Measurements from ENCODE around the gene CYP11A1.

CYP11A1 gene

DNA sequence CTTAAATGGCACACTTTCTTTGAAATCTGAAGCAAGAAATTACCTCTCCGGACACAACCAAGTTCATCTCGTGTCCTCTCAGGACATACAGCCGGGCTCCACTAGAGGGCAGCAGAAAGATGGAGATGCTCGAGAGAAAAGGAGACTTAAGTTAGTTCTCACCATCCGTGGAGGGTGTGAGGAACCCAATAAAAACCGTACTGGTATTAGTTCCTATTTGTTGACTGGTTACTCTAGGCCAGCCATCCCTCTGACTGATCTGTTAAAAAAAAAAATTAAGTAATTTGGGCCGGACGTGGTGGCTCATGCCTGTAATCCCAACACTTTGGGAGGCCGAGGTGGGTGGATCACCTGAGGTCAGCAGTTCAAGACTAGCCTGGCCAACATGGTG, 7.9 kb upstream of the CYP11A1 start:
- DNase-seq: peak; percentile 84
- Histone ChIP-seq H3K4me1 (peaks cover 3% of the 10 kb centered on the region; the same call in 1 of the 2 replicates), H3K9me3 (no peaks in the 10 kb centered on the region), H3K4me3 (ENCODE audit: low read depth, low read length) (peak overlapping the region; percentile 74; the same call in 1 of the 2 replicates), H3K36me3 (no peaks in the 10 kb centered on the region), H3K27me3 (no peaks in the 10 kb centered on the region; the same call in 1 of the 2 replicates)
- TF ChIP-seq, protein P1, sequence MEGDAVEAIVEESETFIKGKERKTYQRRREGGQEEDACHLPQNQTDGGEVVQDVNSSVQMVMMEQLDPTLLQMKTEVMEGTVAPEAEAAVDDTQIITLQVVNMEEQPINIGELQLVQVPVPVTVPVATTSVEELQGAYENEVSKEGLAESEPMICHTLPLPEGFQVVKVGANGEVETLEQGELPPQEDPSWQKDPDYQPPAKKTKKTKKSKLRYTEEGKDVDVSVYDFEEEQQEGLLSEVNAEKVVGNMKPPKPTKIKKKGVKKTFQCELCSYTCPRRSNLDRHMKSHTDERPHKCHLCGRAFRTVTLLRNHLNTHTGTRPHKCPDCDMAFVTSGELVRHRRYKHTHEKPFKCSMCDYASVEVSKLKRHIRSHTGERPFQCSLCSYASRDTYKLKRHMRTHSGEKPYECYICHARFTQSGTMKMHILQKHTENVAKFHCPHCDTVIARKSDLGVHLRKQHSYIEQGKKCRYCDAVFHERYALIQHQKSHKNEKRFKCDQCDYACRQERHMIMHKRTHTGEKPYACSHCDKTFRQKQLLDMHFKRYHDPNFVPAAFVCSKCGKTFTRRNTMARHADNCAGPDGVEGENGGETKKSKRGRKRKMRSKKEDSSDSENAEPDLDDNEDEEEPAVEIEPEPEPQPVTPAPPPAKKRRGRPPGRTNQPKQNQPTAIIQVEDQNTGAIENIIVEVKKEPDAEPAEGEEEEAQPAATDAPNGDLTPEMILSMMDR (IDR thresholded peaks at IDR 0.05; ENCODE audit: low read depth, low read length): peak; percentile 98

DNA sequence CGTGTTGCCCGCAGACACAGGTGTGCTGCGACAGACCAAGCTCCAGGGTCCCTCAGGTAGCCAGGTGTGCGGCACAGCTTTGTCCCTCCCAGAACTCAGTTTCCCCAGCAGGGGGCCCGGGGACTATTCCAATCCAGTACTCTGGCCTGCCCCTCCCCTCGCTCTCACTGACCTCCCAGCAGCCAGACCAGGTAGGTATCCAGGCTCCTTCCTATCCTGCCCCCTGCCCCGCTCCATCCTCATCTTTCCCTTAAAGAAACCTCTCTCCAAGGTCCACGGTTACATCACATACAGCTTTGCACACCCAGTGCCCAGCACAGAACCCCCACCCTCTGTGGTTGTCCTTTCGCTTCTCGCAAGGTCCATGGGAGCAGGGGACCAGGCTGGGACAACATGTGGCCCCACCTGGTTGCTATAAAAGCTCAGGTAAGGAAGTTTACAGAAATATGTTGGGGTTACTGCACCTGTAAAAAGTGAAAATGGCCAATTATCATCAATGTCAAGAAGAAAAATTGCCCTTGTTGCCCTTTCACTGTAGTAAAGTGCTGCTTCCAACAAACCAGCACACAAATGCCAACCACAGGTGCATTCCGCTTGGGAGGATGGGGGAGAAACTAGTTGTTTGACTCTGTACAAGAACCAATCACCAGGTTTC, 7.3 kb upstream of the CYP11A1 start:
- Histone ChIP-seq H3K27me3 (no peaks in the 10 kb centered on the region; the same call in 1 of the 2 replicates), H3K36me3 (no peaks in the 10 kb centered on the region), H3K4me3 (ENCODE audit: low read depth, low read length) (peak overlapping the region; percentile 74), H3K9me3 (no peaks in the 10 kb centered on the region), H3K4me1 (peaks cover 3% of the 10 kb centered on the region; the same call in 1 of the 2 replicates)
- TF ChIP-seq, protein P1 (IDR thresholded peaks at IDR 0.05; ENCODE audit: low read depth, low read length): no peak
- DNase-seq: no peak

DNA sequence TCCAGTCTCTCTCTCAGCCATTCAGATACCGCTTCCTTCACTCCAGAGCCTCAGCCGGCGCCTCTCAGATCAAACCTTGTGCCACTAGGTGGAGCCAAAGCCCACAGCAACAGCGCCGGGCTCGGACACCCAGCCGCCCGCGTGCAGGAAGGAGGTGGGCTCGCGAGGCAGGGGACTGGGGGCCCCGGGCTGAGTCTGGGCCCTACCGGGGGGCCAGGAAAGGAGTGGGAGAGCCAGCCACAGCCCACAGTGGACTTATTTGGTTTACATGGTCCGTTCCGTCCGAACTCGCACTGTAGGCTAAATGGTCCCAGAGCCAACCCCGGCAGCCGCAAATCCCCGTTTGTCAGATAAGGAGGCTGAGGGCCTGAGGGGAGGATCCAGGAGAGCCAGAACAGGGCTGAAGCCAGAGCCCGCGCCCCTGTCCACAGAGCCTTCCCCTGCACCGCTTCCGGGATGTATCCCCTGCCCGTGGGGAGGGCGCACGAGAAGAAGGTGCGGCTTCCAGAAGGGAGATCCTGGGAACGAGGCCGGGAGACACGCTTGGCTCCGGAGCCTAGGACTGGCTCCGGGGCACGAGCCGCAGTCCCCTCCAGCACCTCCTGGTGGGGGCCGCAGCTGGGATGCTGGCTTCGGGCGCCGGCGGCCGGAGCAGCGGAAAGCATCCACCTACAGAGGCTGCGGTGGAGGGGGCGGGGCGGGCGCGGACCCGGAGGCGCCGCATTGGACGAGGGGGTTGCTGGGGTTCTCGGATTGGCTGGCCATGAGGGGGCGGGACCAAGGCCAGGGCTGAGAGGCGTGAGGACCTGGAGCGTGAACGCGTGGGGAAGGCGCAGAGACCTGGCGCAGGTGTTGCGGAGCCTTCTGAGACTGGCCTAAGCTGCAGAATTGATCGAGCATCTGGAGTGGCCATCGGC, 6.5 kb upstream of the CYP11A1 start:
- H3K36me3 ChIP-seq: no peaks in the 10 kb centered on the region
- no peaks in the 10 kb centered on the region for H3K9me3 ChIP-seq
- peak; percentile 98 for DNase-seq
- H3K27me3 ChIP-seq: no peaks in the 10 kb centered on the region; the same call in 1 of the 2 replicates
- H3K4me1 ChIP-seq: peaks cover 3% of the 10 kb centered on the region; the same call in 1 of the 2 replicates
- peak overlapping the region; percentile 74 for H3K4me3 ChIP-seq (ENCODE audit: low read depth, low read length)
- TF ChIP-seq, protein P1 (IDR thresholded peaks at IDR 0.05; ENCODE audit: low read depth, low read length): peak; percentile 88

- H3K4me3 ChIP-seq (ENCODE audit: low read depth, low read length): no peak overlapping the region; the same call in 1 of the 2 replicates
- no peak for DNase-seq
- TF ChIP-seq, protein P1 (IDR thresholded peaks at IDR 0.05; ENCODE audit: low read depth, low read length): no peak
Observed at GRCh38 chr15:74373056-74373650, 5.7 kb upstream of the CYP11A1 start.

GRCh38 chr15:74370471-74370870, 3.0 kb upstream of the CYP11A1 start:
- H3K4me1 ChIP-seq: peaks cover 3% of the 10 kb centered on the region; the same call in 1 of the 2 replicates
- no peaks in the 10 kb centered on the region; the same call in 1 of the 2 replicates for H3K27me3 ChIP-seq
- H3K36me3 ChIP-seq: no peaks in the 10 kb centered on the region
- H3K9me3 ChIP-seq: no peaks in the 10 kb centered on the region
- DNase-seq: no peak
- TF ChIP-seq, protein P1 (IDR thresholded peaks at IDR 0.05; ENCODE audit: low read depth, low read length): no peak
- no peak overlapping the region for H3K4me3 ChIP-seq (ENCODE audit: low read depth, low read length)

More at GRCh38 chr15:74373056-74373650, 5.7 kb upstream of the CYP11A1 start:
- Histone ChIP-seq H3K36me3 (no peaks in the 10 kb centered on the region), H3K27me3 (no peaks in the 10 kb centered on the region; the same call in 1 of the 2 replicates), H3K4me1 (peaks cover 3% of the 10 kb centered on the region; the same call in 1 of the 2 replicates), H3K9me3 (no peaks in the 10 kb centered on the region)

Data from BE2C (cell line).